Bone marrow (tissue), 2 donors: ENCODE results near the gene ARGLU1.

Experiments used
- DNase-seq, 2 donors: peaks; one replicate each; lab custom pipeline; 2025; lab: John Stamatoyannopoulos, UW

Gene ARGLU1

GRCh38 chr13:106586648-106587166 lies 18.8 kb upstream of the ARGLU1 start:
- no peak for DNase-seq

DNA sequence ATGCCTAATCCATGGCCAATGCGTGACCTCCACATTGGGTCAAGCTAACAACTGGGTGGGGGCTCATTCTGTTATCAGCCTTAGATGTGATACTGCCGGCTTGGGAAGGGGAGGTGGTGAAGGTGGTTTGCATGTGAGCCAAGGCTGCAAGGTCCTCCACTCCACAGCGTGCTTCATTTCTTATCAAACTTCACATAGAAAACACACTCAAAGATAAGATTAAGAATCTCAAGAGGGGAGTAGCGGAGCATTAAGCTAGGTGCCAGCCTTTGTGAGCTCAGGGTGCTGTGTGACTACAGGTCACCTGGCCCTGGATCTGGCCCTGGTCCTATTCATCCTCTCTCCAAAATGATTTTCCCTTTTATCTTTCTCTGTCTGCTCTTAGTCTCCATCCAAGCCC lies 13.3 kb upstream of the ARGLU1 start:
- no peak for DNase-seq

- no peak for DNase-seq
Measured at GRCh38 chr13:106575896-106576295, 8.0 kb upstream of the ARGLU1 start.

DNA sequence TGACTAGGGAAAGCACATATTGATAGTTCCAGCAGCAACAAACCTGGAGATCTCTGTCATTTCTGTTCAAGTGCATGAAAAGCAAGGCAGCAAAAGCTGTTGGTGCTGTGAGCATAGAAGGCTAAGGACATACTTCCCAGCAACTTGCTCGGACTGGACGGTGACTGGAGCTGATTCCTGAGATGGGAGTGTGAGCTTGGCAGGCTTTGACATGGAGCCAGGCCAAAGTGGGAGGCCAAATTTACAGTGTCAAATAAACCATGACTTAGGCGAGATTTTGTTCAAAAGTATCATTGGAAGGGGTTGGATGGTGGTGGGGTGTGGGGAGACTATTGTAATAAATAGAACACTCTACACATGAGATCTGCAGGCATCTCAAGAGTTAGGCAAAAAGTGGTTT lies 5.9 kb upstream of the ARGLU1 start:
- DNase-seq = no peak

- DNase-seq = no peak
Measured at GRCh38 chr13:106573284-106573846, 5.4 kb upstream of the ARGLU1 start.

GRCh38 chr13:106570299-106570852 lies 2.4 kb upstream of the ARGLU1 start:
- DNase-seq = no peak

- no peak for DNase-seq
Measured at GRCh38 chr13:106569233-106570095, 1.5 kb upstream of the ARGLU1 start.

- no peak for DNase-seq
Measured at GRCh38 chr13:106568299-106569003, 514 bp upstream of the ARGLU1 start.

DNA sequence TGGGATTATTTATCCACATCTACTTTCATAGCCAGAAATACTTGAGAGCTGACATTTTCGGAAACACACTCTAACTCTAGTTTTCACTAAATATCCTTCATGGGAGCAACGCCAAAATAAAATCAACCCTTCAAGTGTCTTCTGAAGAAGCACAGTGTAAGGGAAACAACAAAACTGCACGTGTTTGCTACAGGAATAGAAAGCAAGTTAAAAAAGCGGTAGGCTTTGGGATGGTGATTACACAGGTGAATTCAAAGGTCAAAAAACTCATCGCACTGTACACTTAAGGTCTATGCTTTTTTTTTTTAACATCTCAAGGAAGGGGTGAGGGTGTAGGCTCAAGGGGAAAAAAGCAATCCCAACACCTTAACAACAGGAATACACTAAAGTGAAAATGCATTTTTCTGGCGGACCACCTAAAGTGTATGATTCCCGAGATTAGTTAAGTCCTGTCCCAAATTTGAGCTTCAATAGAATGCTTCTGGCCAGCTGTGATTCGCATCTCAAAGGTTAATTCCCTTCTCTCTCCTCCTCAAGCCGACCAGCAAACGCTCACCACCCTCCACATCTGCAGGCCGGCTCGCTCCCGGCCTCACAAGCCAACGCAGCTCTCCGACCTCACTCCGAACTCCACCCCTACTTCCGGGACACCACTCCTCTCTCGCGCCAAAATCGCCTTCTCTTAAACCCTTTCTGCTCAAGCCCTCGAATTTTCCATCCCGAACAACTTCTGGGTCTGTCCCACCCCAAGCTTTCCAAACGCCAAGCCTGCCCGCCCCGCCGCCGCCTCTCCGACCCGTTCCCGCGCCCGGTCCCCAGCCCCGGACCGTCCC lies 1.1 kb downstream of the ARGLU1 start:
- no peak for DNase-seq

GRCh38 chr13:106565127-106565775 lies 2.7 kb downstream of the ARGLU1 start:
- no peak for DNase-seq

GRCh38 chr13:106562301-106562700 lies 5.6 kb downstream of the ARGLU1 start:
- no peak for DNase-seq

GRCh38 chr13:106561551-106562170 lies 6.3 kb downstream of the ARGLU1 start:
- DNase-seq = no peak

GRCh38 chr13:106560821-106561220 lies 7.1 kb downstream of the ARGLU1 start:
- DNase-seq = no peak

DNA sequence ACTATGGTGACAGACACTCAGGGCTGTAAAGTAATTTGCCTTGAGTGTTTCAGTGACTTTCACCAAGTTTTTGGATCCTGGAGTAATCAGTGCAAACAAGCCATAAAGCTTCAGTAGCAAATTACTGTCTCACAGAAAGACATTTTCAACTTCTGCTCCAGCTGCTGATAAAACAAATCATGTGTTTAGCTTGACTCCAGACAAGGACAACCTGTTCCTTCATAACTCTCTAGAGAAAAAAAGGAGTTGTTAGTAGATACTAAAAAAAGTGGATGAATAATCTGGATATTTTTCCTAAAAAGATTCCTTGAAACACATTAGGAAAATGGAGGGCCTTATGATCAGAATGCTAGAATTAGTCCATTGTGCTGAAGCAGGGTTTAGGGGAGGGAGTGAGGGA lies 9.4 kb downstream of the ARGLU1 start:
- no peak for DNase-seq

DNA sequence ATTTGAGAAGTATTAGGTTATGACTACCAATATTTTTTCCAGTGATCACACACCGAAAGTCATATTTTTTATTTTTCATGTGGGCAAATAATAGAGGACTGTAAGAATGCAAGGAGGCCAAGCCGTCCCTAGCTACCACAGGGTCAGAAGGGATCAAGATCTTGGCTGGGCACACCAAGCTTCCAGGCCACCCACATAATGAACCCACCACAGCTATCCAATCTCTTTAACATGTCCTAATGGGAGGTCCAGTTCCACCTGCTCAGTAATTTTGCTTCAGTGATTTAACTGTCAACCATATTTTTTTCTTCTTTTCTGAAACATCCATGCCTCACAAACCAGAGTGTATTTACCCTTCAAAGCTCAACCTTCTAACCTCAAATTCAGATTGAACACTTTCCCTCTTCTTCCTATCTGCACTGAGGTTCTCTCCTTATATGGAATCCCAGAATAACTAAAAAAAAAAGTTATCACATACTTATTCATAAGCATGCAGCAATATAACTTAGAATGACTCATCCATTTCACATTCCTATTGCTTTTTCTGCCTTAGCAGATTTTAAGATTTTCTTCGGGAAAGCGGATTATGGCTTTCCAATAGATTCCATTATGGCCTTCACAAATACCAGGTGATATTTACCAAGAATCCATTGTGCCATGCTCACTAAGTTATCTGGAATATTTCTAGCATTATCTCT lies 12.2 kb downstream of the ARGLU1 start:
- DNase-seq = no peak

DNA sequence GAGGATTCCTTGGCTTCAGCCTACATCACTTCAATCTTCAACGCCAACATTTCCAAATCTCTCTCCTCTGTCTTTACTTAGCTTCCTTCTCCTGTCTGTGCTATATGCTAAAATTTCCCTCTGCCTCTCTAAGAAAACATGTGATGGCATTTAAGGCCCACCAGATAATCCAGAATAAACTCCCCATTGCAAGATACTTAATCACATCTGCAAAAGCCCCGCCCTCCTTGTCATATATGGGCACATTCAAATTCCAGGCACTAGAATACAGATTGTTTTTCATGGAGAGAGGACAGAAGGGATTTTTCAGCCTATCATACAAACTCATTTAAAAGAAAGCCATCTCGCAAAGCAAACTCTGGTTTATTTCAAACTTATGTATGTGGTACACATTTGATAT lies 16.2 kb downstream of the ARGLU1 start:
- DNase-seq = no peak

DNA sequence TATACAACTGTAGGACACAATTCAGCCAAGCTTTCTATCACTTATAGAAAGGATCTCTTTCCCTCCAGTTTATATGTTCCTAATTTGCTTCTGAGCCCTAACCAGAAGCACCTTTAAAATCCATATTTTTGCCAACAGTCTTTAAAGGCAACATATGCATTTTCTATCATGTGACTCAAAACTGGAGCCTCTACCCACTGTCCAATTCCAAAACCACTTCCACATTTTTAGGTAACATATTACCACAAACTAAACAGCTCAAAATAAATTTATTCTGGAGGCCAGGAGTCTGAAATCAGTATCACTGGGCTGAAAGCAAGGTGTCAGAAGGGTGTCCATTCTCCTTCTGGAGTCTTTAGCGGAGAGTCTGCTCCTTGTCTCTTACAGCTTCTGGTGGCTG lies 16.6 kb downstream of the ARGLU1 start:
- no peak for DNase-seq

- DNase-seq = no peak
Measured at GRCh38 chr13:106550570-106551135, 17.3 kb downstream of the ARGLU1 start.

DNA sequence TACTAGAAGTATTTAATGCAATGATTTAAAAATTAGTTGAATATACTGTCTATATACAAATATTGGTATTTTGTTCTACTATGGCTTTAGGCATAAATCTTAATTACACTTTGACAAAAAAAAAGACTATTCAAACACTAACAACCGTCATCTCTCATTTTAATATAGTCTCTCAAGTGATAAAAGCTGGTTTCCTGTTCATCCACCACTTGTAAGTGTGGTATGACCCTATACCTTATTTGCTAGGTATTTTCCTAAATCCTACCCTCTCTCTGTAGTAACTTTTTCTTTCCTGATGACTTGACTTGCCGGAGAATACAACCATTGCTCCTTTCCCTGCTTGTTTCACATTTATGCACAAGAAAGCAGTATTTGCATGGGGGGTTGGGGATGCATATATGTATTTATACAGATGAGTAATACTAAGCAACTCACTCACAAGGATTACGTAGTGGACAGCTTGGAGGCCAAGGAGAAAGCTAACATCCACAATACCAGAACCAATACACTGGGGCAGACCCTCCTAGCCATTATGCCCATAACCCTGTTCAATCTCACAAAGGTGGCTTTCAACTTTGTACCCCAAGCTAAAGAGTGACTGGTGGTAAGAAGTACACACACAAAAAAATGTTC lies 19.8 kb downstream of the ARGLU1 start:
- no peak for DNase-seq
